ENCODE measurements around the gene PTPRN. TPM values are rescaled to one million over a fixed set of nuclear protein-coding genes. Genes with fewer than 3 reads are reported as not detected.

The PTPRN gene
- total and polyA plus RNA-seq, 9 of the 15 experiments (the other 6 are each of a cell fraction or from before 2014, with no cell fraction given), result 0.15 to 2.4 (median 0.43) TPM; not detected in 1

DNA sequence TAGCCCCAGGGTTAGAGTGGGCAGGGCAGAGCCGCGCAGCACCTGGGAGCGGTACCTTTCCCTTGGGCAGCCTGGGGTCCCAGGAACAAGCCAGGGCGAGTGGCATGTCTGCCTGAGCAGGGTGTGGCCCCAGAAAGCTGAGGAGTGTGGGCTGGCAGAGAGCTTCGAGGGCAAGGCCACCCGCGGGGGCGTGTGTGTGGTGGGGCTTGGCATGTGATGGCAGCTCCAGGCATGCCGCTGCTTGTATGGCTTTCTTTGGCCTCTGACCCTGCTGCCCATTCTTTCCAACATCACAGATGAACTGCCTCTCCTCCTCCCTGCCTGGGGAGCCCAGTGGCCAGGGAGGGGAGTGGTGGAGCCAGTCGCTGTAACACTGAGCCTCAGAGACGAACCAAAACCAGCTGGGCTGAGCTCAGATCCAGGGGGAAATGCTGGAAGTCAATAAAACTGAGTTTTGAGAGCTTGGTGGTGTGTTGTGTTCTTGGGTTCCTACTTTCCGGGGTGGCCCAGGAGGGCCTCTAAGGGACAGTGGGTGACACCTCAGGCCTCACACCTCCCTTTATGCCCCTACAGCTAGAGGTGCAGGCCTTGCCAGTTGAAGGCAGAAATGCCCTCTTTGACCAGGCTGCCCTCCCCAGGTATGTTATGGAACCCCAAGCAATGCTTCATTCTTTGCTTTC, 22.6 kb downstream of the PTPRN start:
- H3K9ac ChIP-seq (ENCODE audit: insufficient read depth in 1 of 2, low read depth in 2 of 2, low read length in 2 of 2), result peak overlapping the region in 1 of 2 experiments; percentile 43; a peak in 1 of 4 replicates
- TF ChIP-seq ZBTB11 (CRISPR knock-in tag; IDR thresholded peaks at IDR 0.05), result 0 out of 6 replicates have a peak, but pooled peaks of 1 of the 3 experiments have one; percentile 20
- no peak for TF ChIP-seq YY1 (IDR thresholded peaks at IDR 0.05; ENCODE audit: borderline replicate concordance in 1 of 3, control insufficient read depth in 1 of 3, extremely low read depth in 1 of 3, insufficient read depth in 3 of 3, insufficient read length in 1 of 3, insufficient replicate concordance in 2 of 3, low read depth in 1 of 3, low read length in 2 of 3)
- TF ChIP-seq, protein P1, sequence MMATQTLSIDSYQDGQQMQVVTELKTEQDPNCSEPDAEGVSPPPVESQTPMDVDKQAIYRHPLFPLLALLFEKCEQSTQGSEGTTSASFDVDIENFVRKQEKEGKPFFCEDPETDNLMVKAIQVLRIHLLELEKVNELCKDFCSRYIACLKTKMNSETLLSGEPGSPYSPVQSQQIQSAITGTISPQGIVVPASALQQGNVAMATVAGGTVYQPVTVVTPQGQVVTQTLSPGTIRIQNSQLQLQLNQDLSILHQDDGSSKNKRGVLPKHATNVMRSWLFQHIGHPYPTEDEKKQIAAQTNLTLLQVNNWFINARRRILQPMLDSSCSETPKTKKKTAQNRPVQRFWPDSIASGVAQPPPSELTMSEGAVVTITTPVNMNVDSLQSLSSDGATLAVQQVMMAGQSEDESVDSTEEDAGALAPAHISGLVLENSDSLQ (IDR thresholded peaks at IDR 0.05), result 0 out of 2 replicates have a peak, but pooled peaks have one; percentile 0
- no peak overlapping the region for H3K4me3 ChIP-seq
- intact Hi-C loops (cut with micrococcal nuclease), result no loop called here
- no peaks in the 10 kb centered on the region for H3K36me3 ChIP-seq (ENCODE audit: control insufficient read depth, insufficient read depth, low read length)
- DNase-seq (ENCODE audit: extremely low read depth in 1 of 4, low spot score in 3 of 4), result no peak
- ATAC-seq, result no peak; the same call in 2 of the 3 replicates
- no TSS peak for BruUV-seq (replicated peaks)
- in situ Hi-C loops (cut with MboI), result no loop called here
- H3K27me3 ChIP-seq (ENCODE audit: control insufficient read depth in 2 of 2, insufficient read depth in 2 of 2, low read length in 2 of 2), result no peaks in the 10 kb centered on the region
- H3K9me1 ChIP-seq (ENCODE audit: control insufficient read depth, insufficient read depth, low read length), result no peaks in the 10 kb centered on the region
- no peaks in the 10 kb centered on the region for H3K79me2 ChIP-seq (ENCODE audit: control insufficient read depth, insufficient read depth, low read length)
- peak overlapping the region; percentile 77 for H2AFZ ChIP-seq (ENCODE audit: low read depth, low read length)
- H3K27ac ChIP-seq (ENCODE audit: extremely low read depth, low read depth, low read length), result peak overlapping the region; percentile 19; the same call in 1 of the 3 replicates
- H3K4me1 ChIP-seq (replicated peaks in 1 of 2; ENCODE audit: control insufficient read depth in 2 of 2, insufficient read depth in 2 of 2, low read length in 2 of 2), result peaks cover 39 to 72% of the 10 kb centered on the region in 2 experiments
- WGBS (ENCODE audit: insufficient coverage, low coverage, missing lambda C conversion rate), result 82% methylated on average over 8 of the region's 12 CpGs
- ChIA-PET CTCF (ENCODE audit: low intra/inter-chr PET ratio) (no interaction called here), POLR2A (interaction anchor here (1.2 kb wide), 1 partner anchor 11 kb away, joined by 3 read pairs; no protein-coding TSS in a partner anchor)
- no peak for FAIRE-seq
- H3K9me3 ChIP-seq (replicated peaks; ENCODE audit: control insufficient read depth, insufficient read depth, low read depth, low read length), result no peaks in the 10 kb centered on the region
- peak overlapping the region; percentile 25; the same call in 1 of the 2 replicates for H3K4me2 ChIP-seq (ENCODE audit: insufficient read depth, low read length)
- no peaks in the 10 kb centered on the region for H4K20me1 ChIP-seq (replicated peaks; ENCODE audit: control insufficient read depth, insufficient read depth, low read length)
